H1 (cell line): ENCODE measurements around the gene ESYT2.

Experiments
- CHD1 ChIP-seq: IDR thresholded peaks from 2 replicates; pipeline ENCODE4 v1.6.1; 2012; ENCODE audit warnings: low read depth, low read length, improper control_type of control experiment
- CTCF ChIP-seq, 3 experiments: IDR thresholded peaks; 1 replicate in 2 of 3; 2 replicates in 1 of 3; pipeline versions ENCODE4 v1.5.1 to v1.6.1; 2011; ENCODE audit warnings: low read length in 3 of 3, mild to moderate bottlenecking in 3 of 3, inconsistent platforms in 2 of 3, low read depth in 1 of 3, moderate library complexity in 1 of 3; ENCODE audit not compliant: insufficient read depth in 1 of 3; ENCODE audit errors: control extremely low read depth in 1 of 3
- EP300 ChIP-seq, 2 experiments: IDR thresholded peaks; 1 replicate in 1 of 2; 2 replicates in 1 of 2; pipeline ENCODE4 v1.6.1; 2011 to 2012; ENCODE audit warnings: low read depth in 2 of 2, low read length in 2 of 2, mild to moderate bottlenecking in 2 of 2, borderline replicate concordance in 1 of 2, inconsistent platforms in 1 of 2, moderate library complexity in 1 of 2
- GABPA ChIP-seq: IDR thresholded peaks from 2 replicates; pipeline ENCODE4 v1.6.1; 2011; ENCODE audit warnings: mild to moderate bottlenecking, low read length, moderate library complexity, borderline replicate concordance; ENCODE audit not compliant: insufficient read depth
- JUN ChIP-seq: IDR thresholded peaks from 2 replicates; pipeline ENCODE4 v1.6.1; 2011; ENCODE audit warnings: low read depth, mild to moderate bottlenecking, improper control_type of control experiment, low read length
- POLR2A ChIP-seq, 2 experiments: IDR thresholded peaks; 1 replicate in 1 of 2; 2 replicates in 1 of 2; pipeline ENCODE4 v1.6.1; 2011; ENCODE audit warnings: low read depth in 2 of 2, low read length in 2 of 2, mild to moderate bottlenecking in 2 of 2; ENCODE audit errors: control extremely low read depth in 1 of 2
- SIN3A ChIP-seq, 2 experiments: IDR thresholded peaks in 1 of 2; conservative IDR thresholded peaks in 1 of 2; 2 replicates each; pipeline ENCODE4 v1.6.1; 2011 to 2012; ENCODE audit warnings: low read length in 2 of 2, improper control_type of control experiment in 1 of 2, low read depth in 1 of 2, mild to moderate bottlenecking in 1 of 2
- SP2 ChIP-seq: IDR thresholded peaks from 2 replicates; pipeline ENCODE4 v1.6.1; 2012; ENCODE audit warnings: mild to moderate bottlenecking, low read length, inconsistent platforms
- SUZ12 ChIP-seq: fragments of 200-600 bp; sonication (generic); IDR thresholded peaks from 2 replicates; pipeline ENCODE4 v1.6.1; 2012; ENCODE audit warnings: mild to moderate bottlenecking, inconsistent platforms, low read length, moderate library complexity, mixed read lengths
- TAF1 ChIP-seq: IDR thresholded peaks from 2 replicates; pipeline ENCODE4 v1.6.1; 2011; ENCODE audit warnings: mild to moderate bottlenecking, low read depth, low read length
- TEAD4 ChIP-seq: IDR thresholded peaks from 2 replicates; pipeline ENCODE4 v1.6.1; 2012; ENCODE audit warnings: low read depth, low read length, inconsistent platforms, mixed read lengths
- ZNF274 ChIP-seq: IDR thresholded peaks from 2 replicates; pipeline ENCODE4 v1.7.0; 2012; ENCODE audit warnings: low read length, borderline replicate concordance; ENCODE audit errors: extremely low read depth

GRCh38 chr7:158786898-158787297 lies 42.4 kb downstream of the ESYT2 start:
- TF ChIP-seq EP300 (IDR thresholded peaks at IDR 0.05; ENCODE audit: borderline replicate concordance in 1 of 2, low read depth in 2 of 2, low read length in 2 of 2) (no peak), CHD1 (no peak), SP2 (no peak), CTCF (IDR thresholded peaks at IDR 0.05; ENCODE audit: control extremely low read depth in 1 of 3, insufficient read depth in 1 of 3, low read depth in 1 of 3, low read length in 3 of 3) (no peak), SIN3A (conservative IDR thresholded peaks at IDR 0.05 in 1 of 2, IDR thresholded peaks at IDR 0.05 in 1 of 2; ENCODE audit: low read depth in 1 of 2, low read length in 2 of 2) (no peak), POLR2A (IDR thresholded peaks at IDR 0.05; ENCODE audit: control extremely low read depth in 1 of 2, low read depth in 2 of 2, low read length in 2 of 2) (no peak), TAF1 (no peak), JUN (no peak), GABPA (no peak), ZNF274 (no peak), TEAD4 (no peak), SUZ12 (no peak)
